ENCODE data around the gene DDX39B.

DDX39B gene

GRCh38 chr6:31575952-31576685 is 34.3 kb upstream of the DDX39B start:
- DNase-seq (ENCODE audit: low read depth): no peak

- peak; percentile 85 for DNase-seq (ENCODE audit: low read depth)
These were observed 33.6 kb upstream of the DDX39B start, which contains the start of gene TNF for GRCh38 chr6:31575335-31575901. Gene TNF, plus strand, starts transcription at chr6:31575565. Its CDS starts 177 bp downstream, at chr6:31575742.

- DNase-seq (ENCODE audit: low read depth): no peak
These were observed 32.6 kb upstream of the DDX39B start for GRCh38 chr6:31574106-31575061.

- DNase-seq (ENCODE audit: low read depth): no peak
These were observed 31.7 kb upstream of the DDX39B start for GRCh38 chr6:31573239-31574105.

GRCh38 chr6:31572041-31572911 is 30.5 kb upstream of the DDX39B start, which contains the start of gene LTA:
Gene LTA, plus strand, starts transcription at chr6:31572289. Its CDS starts 454 bp downstream, at chr6:31572743.
- peak; percentile 75 for DNase-seq (ENCODE audit: low read depth)

- DNase-seq (ENCODE audit: low read depth): no peak
These were observed 28.2 kb upstream of the DDX39B start for GRCh38 chr6:31569861-31570536.

- peak; percentile 67 for DNase-seq (ENCODE audit: low read depth)
These were observed 26.7 kb upstream of the DDX39B start for GRCh38 chr6:31568537-31568961.

GRCh38 chr6:31567531-31568370 is 25.9 kb upstream of the DDX39B start:
- DNase-seq (ENCODE audit: low read depth): no peak

- no peak for DNase-seq (ENCODE audit: low read depth)
These were observed 18.9 kb upstream of the DDX39B start for GRCh38 chr6:31560697-31561058.

GRCh38 chr6:31559958-31560696 is 18.3 kb upstream of the DDX39B start:
- no peak for DNase-seq (ENCODE audit: low read depth)

- DNase-seq (ENCODE audit: low read depth): no peak
These were observed 17.8 kb upstream of the DDX39B start for GRCh38 chr6:31559606-31559957.

- peak; percentile 77 for DNase-seq (ENCODE audit: low read depth)
These were observed 17.1 kb upstream of the DDX39B start for GRCh38 chr6:31558631-31559500.

- no peak for DNase-seq (ENCODE audit: low read depth)
These were observed 16.5 kb upstream of the DDX39B start for GRCh38 chr6:31558318-31558625.

- DNase-seq (ENCODE audit: low read depth): no peak
These were observed 15.9 kb upstream of the DDX39B start for GRCh38 chr6:31557443-31558317.

- DNase-seq (ENCODE audit: low read depth): no peak
These were observed 14.5 kb upstream of the DDX39B start for GRCh38 chr6:31556307-31556706.

- peak; percentile 63 for DNase-seq (ENCODE audit: low read depth)
These were observed 9.6 kb upstream of the DDX39B start for GRCh38 chr6:31551371-31551770.

- DNase-seq (ENCODE audit: low read depth): no peak
These were observed 6.7 kb upstream of the DDX39B start for GRCh38 chr6:31548544-31548873.
